Mucosa of descending colon (tissue), 3 donors: ENCODE results near the gene ARL6IP6. TPM values are rescaled to one million over a fixed set of nuclear protein-coding genes. Genes with fewer than 3 reads are reported as not detected.
"Not testable (repeated sequence)": the region's sequence is repeated elsewhere in the genome, so short reads cannot be mapped to it uniquely, and the experiment has no call there.

Experiments
- ATAC-seq: fragments of 200-7000 bp; cut with Tn5 transposase; one replicate; pipeline ENCODE4 v1.9.1; 2020; ENCODE audit warnings: mild to moderate bottlenecking, moderate library complexity
- DNase-seq, 3 donors: peaks; one replicate each; pipeline ENCODE4 v3.0.0-alpha.2; 2020
- H3K36me3 ChIP-seq: fragments of 200-600 bp; one replicate; pipeline ENCODE4 v1.8.0; 2021; ENCODE audit warnings: low read depth, mild to moderate bottlenecking
- H3K4me1 ChIP-seq: fragments of 200-600 bp; one replicate; pipeline ENCODE4 v1.8.0; 2021; ENCODE audit warnings: low read depth, mild to moderate bottlenecking
- H3K4me3 ChIP-seq: fragments of 200-600 bp; one replicate; pipeline ENCODE4 v1.8.0; 2021; ENCODE audit warnings: mild to moderate bottlenecking
- H3K9me3 ChIP-seq: fragments of 200-600 bp; one replicate; pipeline ENCODE4 v1.8.0; 2021; ENCODE audit warnings: mild to moderate bottlenecking
- intact Hi-C, 2 donors: fragments of 100-400 bp; cut with DNase I in 1 of 2; cut with micrococcal nuclease in 1 of 2; formaldehyde crosslinking; loops; one replicate each; pipeline versions ENCODE4 v1.11.0 to v1.11.1; 2022; cut with DNase I, micrococcal nuclease
- total RNA-seq, 3 donors: library from RNA; stranded (reverse); fragmentation: NEBNext Ultra II Directional in 2 of 3; extraction: Animal tissue kit (Norgen Biotek cat#: 25700) in 2 of 3; gene quantifications; one replicate each; pipeline versions ENCODE4 v1.2.1 to v1.2.4, GENCODE V29; 2021 to 2023
- TF ChIP-seq, protein P1 (sequence below): fragments of 200-600 bp; IDR thresholded peaks from one replicate; pipeline ENCODE4 v1.8.0; 2022; ENCODE audit warnings: antibody characterized with exemption, mild to moderate bottlenecking
- donor health status: DM: no; HTN: no; CAD: no; lungs with moderate emphysema.
- donor health status: DM: no; HTN: no; CAD: no.
- donor health status: DM: no; HTN: yes; CAD: no.

The ARL6IP6 gene
- total RNA-seq, 3 donors from 2014 or later, result 12.5 to 19.3 (median 14.8) TPM

DNA sequence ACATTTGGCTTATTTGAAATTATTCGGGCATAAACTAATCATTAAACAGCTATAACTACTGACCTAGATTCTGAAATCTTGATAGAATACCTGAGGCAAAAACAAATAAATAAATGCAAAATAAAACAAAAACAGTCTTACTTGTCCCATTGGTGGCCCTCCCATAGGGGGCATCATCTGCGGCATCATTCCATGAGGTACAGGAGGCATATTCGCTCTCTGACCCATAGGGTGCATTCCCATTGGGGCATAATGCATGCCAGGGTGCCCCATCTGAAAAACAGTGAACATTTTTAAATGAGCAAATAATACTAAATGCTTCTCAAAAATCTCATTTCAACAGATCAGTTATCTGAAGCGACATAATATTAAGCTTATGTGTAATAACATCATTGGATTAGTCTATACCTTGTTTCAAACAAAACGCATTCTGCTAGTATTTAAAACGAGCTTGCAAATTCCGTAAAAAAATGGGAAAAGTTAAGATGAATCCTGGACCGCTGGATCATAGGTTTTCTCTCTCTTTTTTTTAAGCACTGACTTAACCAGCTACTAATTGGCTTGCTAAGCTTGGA is 2.5 kb upstream of the ARL6IP6 start:
- ATAC-seq, result no peak
- peak in 1 of 3 donors; percentile 8 for DNase-seq
- Histone ChIP-seq H3K9me3 (no peaks in the 10 kb centered on the region), H3K4me1 (peaks cover 25% of the 10 kb centered on the region), H3K36me3 (no peaks in the 10 kb centered on the region), H3K4me3 (peak overlapping the region; percentile 82)
- TF ChIP-seq, protein P1, sequence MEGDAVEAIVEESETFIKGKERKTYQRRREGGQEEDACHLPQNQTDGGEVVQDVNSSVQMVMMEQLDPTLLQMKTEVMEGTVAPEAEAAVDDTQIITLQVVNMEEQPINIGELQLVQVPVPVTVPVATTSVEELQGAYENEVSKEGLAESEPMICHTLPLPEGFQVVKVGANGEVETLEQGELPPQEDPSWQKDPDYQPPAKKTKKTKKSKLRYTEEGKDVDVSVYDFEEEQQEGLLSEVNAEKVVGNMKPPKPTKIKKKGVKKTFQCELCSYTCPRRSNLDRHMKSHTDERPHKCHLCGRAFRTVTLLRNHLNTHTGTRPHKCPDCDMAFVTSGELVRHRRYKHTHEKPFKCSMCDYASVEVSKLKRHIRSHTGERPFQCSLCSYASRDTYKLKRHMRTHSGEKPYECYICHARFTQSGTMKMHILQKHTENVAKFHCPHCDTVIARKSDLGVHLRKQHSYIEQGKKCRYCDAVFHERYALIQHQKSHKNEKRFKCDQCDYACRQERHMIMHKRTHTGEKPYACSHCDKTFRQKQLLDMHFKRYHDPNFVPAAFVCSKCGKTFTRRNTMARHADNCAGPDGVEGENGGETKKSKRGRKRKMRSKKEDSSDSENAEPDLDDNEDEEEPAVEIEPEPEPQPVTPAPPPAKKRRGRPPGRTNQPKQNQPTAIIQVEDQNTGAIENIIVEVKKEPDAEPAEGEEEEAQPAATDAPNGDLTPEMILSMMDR, result no peak
- intact Hi-C loops, result no loop called here

DNA sequence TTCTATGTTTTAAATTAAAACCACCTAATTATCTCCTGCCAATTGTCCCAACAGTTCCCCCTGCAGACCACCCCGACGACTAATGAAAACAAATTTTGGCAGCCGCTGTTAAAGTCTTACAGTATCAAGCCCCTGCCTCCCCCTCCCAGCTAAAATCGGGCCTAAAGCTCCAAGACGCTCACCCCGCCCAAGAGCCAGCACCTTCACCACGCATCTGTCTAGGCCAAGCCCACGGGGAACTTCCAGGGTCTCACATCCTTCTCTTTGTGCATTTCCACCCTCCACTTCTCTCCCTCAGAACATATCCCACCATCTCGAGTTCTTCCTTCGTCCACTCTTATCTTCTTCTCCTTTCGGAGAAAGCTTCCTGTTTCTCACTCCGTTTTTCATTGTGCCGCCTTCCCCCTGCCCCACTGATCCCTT is 1.6 kb upstream of the ARL6IP6 start:
- H3K9me3 ChIP-seq, result no peaks in the 10 kb centered on the region
- peak overlapping the region; percentile 82 for H3K4me3 ChIP-seq
- intact Hi-C loops, result no loop called here
- ATAC-seq (no peak), DNase-seq (peak; percentile 39 to 57 (median 39))
- H3K4me1 ChIP-seq, result peaks cover 25% of the 10 kb centered on the region
- TF ChIP-seq, protein P1, result no peak
- no peaks in the 10 kb centered on the region for H3K36me3 ChIP-seq

DNA sequence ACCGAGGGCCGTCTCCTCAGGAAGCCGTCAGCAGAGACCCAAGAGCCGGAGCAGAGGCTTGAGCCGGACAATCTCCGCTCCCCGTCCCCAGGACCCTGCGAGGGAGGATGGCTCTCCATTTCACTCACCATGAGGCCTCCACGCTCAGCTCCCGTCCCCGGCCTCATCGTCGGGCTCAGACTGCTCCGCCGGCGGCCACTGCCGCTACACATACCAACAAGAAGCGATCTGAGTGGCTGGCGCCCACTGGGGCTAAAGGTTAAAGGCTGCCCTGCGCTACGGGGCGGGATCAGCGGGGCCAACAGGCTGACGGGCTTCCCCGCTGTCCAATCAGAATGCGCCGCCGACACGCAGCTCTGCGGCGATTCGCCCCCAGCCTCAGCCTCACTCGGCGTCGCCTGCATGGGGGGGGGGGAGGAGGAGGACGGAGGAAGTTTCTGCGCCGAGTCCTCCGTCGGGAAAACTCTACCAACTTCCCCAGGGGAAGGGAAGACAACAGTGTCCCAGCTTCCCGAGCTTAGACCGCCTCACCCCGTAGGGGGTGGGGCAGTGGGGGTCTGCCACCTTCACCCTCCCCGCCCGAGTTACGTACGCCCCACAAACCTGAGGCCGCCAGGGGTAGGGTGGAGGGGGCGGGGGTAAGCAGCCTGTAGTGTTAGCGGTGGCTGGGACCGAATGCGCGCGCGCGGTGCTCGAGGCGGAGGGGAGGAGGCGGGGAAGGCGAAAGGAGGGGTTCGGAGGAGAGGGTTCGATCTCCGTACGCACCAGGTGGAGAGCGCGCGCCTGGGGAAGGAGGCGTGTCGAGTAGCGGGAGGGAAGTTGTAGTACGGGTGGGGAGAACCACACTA is 968 bp upstream of the ARL6IP6 start, which contains the start of gene PRPF40A:
PRPF40A (minus strand) TSS at position 234 of the 848 bp plus-strand sequence; CDS start at position 212, 22 bp downstream.
- Histone ChIP-seq H3K36me3 (no peaks in the 10 kb centered on the region), H3K9me3 (no peaks in the 10 kb centered on the region), H3K4me3 (peak within 1 kb of the TSS; percentile 82), H3K4me1 (peaks cover 25% of the 10 kb centered on the region)
- DNase-seq (peak; percentile 99), ATAC-seq (peak; percentile 85)
- intact Hi-C loops, result no loop called here
- TF ChIP-seq, protein P1, result no peak

DNA sequence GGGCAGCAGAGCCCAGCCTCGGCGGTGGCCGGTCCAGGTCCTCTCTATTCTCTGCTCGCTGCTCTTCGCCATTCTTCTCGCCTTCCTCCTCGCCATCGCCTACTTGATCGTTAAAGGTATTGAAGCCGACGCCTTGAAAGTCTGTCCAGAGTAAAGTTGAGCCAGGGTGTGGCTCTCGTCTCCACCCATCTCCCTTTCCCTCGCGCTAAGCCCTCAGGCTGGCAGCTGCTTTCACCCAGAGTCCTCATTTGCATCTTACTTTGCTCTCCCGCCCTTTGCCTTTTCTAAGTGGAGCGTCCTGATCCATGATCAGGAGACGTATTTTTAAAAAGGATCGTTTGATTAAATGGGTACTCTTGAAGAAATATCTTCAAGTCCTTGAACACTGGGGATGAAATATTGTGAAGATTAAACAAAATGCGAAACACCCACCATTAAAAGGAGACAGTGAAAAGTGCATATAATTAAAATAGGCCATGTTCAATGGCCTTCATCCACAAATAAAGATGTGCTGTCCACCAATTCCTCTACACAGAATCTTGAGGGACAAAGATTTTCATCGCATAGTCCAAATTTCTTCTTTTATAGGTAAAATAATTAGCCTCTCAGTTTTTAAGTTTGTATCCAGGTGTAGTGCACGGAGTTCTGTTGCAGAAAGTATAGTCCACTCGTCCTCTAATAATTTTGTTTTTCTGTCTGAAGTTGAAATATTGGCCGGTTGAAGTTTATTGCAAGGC is 657 bp downstream of the ARL6IP6 start:
- intact Hi-C loops, result no loop called here
- Histone ChIP-seq H3K4me3 (peak overlapping the region; percentile 82), H3K9me3 (no peaks in the 10 kb centered on the region), H3K36me3 (no peaks in the 10 kb centered on the region), H3K4me1 (peaks cover 25% of the 10 kb centered on the region)
- TF ChIP-seq, protein P1, result no peak
- DNase-seq (peak; percentile 77 to 81 (median 79)), ATAC-seq (peak; percentile 60)

DNA sequence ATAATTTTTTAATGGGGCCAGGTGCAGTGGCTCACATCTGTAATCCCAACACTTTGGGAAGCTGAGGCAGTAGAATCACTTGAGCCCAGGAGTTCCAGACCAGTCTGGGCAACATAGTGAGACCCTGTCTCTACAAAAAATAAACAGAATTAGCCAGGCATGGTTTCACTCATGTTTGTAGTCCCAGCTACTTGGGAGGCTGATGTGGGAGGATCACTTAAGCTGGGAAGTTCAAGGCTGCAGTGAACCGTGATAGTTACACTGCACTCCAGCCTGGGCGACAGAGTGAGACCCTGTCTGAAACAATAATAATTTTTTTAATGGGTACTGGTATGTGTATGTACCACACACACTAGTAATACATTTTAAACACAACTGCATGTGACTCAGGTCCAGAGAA is 2.4 kb downstream of the ARL6IP6 start:
- TF ChIP-seq, protein P1, result no peak
- H3K36me3 ChIP-seq, result no peaks in the 10 kb centered on the region
- H3K4me1 ChIP-seq, result peaks cover 24% of the 10 kb centered on the region
- DNase-seq (no peak), ATAC-seq (no peak)
- no peak overlapping the region for H3K4me3 ChIP-seq
- no peaks in the 10 kb centered on the region for H3K9me3 ChIP-seq
- intact Hi-C loops, result no loop called here

DNA sequence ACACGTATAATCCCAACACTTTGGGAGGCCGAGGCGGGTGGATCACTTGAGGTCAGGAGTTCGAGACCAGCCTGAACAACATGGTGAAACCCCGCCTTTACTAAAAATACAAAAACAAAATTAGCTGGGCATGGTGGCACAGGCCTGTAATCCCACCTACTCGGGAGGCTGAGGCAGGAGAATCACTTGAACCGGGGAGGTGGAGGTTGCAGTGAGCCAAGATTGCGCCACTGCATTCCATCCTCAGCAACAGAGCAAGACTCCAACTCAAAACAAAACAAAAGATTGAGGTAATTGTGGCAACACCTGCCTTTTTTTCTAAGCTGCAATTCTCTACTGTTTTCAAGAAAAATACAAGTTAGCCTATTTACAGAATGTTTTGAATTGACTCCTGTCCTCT is 4.2 kb downstream of the ARL6IP6 start:
- H3K4me3 ChIP-seq, H3K9me3 ChIP-seq, DNase-seq, H3K36me3 ChIP-seq, intact Hi-C loops, ATAC-seq: not testable (repeated sequence)
- peaks cover 18% of the 10 kb centered on the region for H3K4me1 ChIP-seq
